GM19351 (cell line): ENCODE results near the gene SAP30BP.

Source experiments
- ATAC-seq: cut with Tn5 transposase; IDR thresholded peaks from one replicate; pipeline ENCODE4 v1.9.1; 2021; ENCODE audit warnings: mild to moderate bottlenecking, moderate library complexity; ENCODE audit not compliant: unreplicated experiment

Gene SAP30BP

DNA sequence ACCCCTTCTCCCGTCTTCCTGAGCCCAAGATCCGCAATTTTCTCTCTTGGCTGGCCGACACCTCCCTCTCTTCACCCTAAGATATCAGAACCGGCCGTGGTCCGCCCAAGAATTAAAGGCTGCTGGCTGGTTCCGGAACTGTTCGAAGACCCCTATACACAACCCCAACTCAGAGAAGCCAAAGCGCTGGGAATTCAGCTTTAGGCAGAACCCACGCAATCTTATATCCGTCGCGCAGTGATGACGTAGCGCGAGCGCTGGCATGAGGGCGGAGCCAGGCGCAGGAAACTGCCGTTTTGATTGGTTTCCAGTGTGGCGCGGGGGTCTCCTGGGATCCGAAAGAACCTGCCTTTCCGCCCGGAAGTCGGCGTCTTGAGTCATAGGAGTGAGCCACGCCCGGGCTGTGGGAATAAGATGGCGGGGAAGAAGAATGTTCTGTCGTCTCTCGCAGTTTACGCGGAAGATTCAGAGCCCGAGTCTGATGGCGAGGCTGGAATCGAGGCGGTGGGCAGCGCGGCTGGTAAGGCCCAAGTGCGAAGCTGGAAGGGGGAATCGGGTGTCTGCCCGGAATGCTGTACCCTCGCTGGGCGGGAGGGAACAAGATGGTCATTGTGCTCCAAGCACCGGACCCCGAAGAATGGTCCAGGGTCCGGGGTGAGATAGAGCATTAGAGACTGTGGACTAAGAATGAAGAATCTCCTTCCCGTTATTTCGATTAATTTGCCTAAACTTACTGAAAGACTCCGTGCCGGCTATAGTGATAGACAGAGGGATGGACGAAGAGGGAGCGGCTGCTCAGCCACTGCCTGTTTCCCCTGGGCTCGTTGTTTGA is at the start of gene SAP30BP, which contains the start of gene RECQL5:
SAP30BP (plus strand) TSS at position 380 of the 832 bp plus-strand sequence; CDS start at position 415, 35 bp downstream.
RECQL5 (minus strand) TSS at position 196 of the 832 bp plus-strand sequence. CDS start 597 bp downstream, outside the sequence.
- ATAC-seq = peak; percentile 71

- no peak for ATAC-seq
Observed at GRCh38 chr17:75617675-75618074, 49.5 kb upstream of the SAP30BP start.

DNA sequence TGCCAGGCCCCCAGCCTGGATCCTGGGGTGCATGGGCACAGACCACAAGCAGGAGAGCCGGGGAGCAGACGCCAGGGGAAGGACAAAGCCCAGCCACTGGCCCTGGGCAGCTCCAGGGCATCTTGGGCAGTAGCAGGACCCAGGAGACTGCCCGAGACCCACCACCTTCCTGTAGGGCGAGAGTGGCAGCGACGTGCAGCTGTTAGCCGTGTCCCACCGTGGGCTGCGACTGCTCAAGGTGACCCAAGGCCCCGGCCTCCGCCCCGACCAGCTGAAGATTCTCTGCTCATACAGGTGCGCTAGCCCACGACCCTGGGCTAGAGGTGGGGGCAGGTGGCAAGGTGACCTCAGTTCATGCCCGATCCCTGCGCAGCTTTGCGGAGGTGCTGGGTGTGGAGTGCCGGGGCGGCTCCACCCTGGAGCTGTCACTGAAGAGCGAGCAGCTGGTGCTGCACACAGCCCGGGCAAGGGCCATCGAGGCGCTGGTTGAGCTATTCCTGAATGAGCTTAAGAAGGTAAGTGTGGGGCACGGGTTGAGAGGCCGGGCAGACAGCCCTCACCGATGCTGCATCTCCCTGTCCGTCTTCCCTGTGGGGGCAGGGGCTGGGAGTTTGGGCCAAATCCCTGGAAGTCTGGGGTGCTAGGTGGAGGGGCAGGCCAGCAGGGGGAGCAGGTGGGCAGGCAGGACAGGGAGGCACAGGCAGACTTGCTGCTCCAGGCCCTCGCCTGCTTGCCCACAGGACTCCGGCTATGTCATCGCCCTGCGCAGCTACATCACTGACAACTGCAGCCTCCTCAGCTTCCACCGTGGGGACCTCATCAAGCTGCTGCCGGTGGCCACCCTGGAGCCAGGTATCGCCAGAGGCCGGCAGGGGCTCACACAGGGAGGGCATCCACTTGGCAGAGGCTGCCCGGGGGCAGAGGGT is 47.4 kb upstream of the SAP30BP start:
- no peak for ATAC-seq

GRCh38 chr17:75621489-75621888 is 45.6 kb upstream of the SAP30BP start:
- no peak for ATAC-seq

DNA sequence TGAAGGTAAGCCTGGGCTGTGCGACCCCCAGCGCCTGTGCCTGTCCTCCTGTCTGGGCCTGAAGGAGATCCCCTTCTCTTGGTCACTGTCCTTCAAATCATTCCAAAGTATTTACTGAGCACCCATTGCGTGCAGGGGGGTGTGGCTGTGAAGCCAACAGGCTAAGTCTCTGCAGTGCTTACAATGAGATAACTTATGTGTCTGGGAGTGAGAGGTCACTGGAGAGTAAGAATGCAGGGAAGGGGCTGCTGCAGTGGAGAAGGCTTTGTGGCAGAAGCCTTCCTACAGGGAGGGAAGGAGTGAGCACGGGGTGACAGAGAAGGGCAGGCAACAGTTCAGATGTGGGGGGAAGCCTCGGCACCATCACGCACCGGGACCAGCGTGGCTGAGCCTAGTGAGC is 45.1 kb upstream of the SAP30BP start:
- no peak for ATAC-seq

DNA sequence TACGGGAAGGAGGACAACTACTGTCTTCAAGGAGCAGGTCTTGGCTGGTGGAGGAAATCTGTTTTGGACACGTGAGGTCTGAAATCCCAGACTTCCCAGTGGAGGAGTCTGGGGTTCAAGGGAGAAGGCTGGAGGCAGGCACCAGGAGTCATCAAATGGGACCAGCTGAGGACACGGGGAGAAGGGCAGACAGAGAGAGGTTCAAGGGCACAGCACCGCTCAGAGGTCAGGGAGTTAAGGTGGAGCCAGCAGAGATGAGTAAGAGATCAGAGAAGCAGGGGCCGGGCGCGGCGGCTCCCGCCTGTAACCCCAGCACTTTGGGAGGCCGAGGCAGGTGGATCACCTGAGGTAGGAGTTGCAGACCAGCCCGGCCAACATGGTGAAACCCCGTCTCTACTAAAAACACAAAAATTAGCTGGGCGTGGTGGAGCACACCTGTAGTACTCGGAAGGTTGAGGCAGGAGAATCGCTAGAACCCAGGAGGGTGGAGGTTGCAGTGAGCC is 44.3 kb upstream of the SAP30BP start:
- no peak for ATAC-seq

- no peak for ATAC-seq
Observed at GRCh38 chr17:75623386-75623785, 43.8 kb upstream of the SAP30BP start.

- no peak for ATAC-seq
Observed at GRCh38 chr17:75624021-75624420, 43.1 kb upstream of the SAP30BP start.

DNA sequence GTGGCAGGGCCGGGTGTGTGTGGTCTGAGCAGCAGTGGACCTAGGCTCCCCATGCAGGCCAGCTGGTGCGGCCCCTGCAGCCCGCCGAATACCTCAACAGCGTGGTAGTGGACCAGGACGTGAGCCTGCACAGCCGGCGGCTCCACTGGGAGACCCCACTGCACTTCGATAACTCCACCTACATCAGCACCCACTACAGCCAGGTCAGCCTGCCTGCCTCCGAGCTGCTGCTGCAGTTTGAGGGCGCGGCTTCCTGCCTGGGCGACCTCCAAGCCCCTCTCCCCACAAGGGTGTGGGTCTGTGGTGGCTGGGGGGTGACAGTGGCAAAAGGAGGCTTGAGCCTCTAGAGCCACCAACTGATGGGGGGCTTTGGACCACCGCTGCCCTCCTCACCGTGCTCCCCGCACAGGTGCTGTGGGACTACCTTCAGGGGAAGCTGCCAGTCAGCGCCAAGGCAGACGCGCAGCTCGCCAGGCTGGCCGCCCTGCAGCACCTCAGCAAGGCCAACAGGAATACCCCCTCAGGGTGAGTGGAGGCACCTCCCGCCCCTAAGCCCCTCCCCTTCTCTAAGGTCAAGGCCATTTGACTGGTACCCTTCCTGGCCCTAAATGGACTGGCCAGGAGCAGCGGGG is 42.3 kb upstream of the SAP30BP start:
- no peak for ATAC-seq

DNA sequence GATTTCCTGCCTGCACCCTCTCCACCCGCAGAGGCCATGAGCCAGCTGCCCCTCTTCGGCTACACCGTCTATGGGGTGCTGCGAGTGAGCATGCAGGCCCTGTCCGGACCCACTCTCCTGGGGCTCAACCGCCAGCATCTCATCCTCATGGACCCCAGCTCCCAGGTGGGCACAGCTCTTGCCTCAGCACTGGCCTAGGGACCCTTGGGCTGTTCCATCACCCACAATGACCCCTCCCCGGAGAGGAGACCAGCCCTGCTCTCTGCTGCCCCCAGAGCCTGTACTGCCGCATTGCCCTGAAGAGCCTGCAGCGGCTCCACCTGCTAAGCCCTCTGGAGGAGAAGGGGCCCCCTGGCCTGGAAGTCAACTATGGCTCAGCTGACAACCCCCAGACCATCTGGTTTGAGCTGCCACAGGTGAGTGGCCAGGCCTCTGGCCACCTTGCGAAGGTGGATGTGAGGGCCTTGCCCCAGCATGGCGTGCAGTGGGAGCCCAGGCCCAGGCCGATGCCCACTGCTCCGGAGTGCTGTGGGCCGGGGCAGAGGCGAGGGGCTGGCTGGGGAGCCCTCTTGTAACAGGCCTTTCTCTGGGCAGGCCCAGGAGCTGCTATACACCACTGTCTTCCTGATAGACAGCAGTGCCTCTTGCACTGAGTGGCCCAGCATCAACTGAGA is 41.2 kb upstream of the SAP30BP start:
- ATAC-seq = no peak

GRCh38 chr17:75626496-75627038 is 40.6 kb upstream of the SAP30BP start:
- ATAC-seq = no peak

GRCh38 chr17:75627094-75627493 is 40.0 kb upstream of the SAP30BP start:
- ATAC-seq = no peak

DNA sequence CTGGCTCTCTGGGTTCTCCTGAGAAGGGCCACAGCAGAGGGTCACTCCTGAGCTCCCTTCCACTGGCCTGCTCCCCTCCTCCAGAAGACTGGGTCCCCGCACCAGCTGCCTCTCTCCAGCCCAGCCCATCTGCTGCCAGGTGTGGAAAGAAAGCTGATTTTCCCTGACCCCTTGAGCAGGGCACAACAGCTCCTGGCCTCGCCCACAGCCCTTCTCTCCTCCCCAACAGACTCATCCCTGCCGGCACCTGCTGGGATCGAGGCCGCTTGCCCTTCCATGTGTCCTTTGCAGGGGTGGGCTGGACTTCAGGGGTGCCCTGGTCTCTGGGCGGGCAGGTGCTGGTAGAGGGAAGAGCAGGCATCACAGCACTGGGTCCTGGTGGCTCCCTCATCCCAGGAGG is 38.7 kb upstream of the SAP30BP start:
- ATAC-seq = no peak

DNA sequence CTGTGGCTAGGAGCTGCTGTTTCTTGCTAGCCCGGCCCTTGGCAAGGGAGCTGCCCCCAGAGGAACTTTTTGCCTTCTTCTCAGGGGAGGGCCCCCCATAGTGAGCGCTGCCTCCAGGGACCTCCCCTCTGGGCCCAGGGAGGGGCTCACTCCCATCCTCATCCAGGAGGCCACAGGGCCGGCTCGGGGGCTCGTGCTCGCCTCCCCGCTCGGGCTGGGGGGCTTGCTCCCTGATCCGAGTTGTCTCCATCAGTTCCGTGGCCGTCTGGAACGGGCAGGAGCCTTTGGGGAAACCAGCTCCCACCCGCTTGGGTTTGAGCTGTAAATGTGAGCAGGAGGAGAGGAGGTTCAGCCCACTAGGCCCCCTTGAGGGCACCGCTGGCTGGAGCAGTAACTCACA is 38.0 kb upstream of the SAP30BP start:
- ATAC-seq = no peak

DNA sequence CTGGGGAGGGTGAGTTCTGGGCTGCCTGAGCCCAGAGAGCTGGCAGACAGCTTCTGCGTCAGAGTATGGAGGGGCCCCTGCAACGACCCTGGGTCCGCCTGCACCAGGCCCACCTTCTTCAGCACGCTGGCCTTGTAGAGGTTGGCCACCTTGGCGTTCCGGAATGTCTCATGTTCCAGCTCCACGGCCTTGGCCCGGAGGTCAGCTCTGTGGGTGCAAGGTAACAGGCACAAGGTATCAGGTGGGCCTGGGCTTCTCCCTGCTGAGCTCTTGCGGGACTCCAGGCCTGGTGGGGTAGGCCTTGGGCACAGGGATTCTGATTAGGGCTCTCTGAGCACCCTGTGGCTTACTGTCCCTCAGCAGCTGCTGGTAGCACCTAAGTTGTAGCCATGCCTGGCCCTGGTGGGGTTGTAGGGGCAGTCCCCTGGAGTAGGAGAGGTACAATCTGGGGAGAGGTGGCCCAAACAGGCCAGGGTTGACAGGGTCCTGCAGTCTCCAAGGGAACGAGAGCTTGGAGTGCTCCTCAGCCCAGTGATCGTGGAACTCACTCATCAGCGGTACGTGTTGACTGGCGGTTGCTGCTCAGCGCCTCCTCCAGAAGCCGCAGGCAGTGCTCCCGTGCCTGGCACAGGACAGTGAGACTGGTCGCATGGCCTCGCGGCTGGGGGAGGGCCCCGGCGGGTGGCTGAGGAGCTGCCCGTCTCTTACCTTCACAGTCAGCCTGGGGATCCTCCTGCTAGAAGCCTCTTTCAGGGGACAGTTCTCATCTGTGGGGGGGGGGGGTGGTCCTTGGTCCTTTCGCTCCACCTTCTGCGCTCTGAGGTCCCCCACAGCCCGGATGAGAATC is 36.8 kb upstream of the SAP30BP start:
- no peak for ATAC-seq

DNA sequence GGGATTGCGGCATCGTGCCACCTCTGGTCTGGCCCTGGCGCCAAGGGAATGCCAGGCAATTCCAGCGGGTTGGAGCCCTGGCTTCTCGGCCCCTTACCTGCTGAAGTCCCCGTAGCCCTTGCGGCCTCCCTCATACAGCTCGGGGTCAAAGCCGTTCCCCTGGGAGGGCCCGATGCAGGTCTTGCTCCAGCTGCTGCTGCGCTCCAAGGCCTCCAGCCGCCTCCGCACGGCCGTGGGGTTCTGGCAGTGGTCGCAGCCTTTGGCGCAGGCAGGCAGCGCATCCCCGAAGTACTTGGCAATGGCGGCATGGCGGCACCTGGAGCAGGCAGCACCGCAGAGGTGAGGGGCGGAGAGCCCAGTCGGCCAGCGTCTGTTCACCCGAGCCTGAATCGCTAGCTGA is 35.8 kb upstream of the SAP30BP start:
- no peak for ATAC-seq

GRCh38 chr17:75632428-75632827 is 34.7 kb upstream of the SAP30BP start:
- ATAC-seq = no peak

- ATAC-seq = peak; percentile 60
Observed at GRCh38 chr17:75632863-75633485, 34.2 kb upstream of the SAP30BP start, which contains the start of gene SMIM5. TSS of gene SMIM5 (plus strand) at chr17:75633434. CDS start at chr17:75640202, 6,768 bp downstream.
